ENCODE measurements around the gene RAPGEFL1. TPM values are rescaled to one million over a fixed set of nuclear protein-coding genes. Genes with fewer than 3 reads are reported as not detected.
A peak's percentile ranks its signal among the peaks of the same experiment; 100 is the strongest.

The RAPGEFL1 gene
- total RNA-seq, 2 donors from 2014 or later, result 7.0 to 7.3 TPM

- Histone ChIP-seq H3K4me1 (no peaks in the 10 kb centered on the region), H3K27me3 (no peaks in the 10 kb centered on the region), H3K36me3 (replicated peaks in 1 of 2; ENCODE audit: insufficient read depth in 1 of 2, low read depth in 2 of 2) (peaks cover 10 to 22% of the 10 kb centered on the region in 2 donors), H3K4me3 (no peak overlapping the region), H3K27ac (no peak overlapping the region), H3K9me3 (no peaks in the 10 kb centered on the region)
- intact Hi-C loops (cut with DNase I), result no loop called here
- no peak for DNase-seq
- 75 to 78% methylated on average over 3 of the region's 3 CpGs for WGBS, 2 donors
- ATAC-seq, result peak; percentile 21
- no peak for TF ChIP-seq POLR2A (IDR thresholded peaks at IDR 0.05)
- TF ChIP-seq CTCF (IDR thresholded peaks at IDR 0.05), result no peak
Measured at GRCh38 chr17:40158438-40159013, 18.7 kb upstream of the RAPGEFL1 start.

- no peaks in the 10 kb centered on the region for H3K27me3 ChIP-seq
- intact Hi-C loops (cut with DNase I), result no loop called here
- DNase-seq (no peak), ATAC-seq (no peak)
- no peaks in the 10 kb centered on the region for H3K9me3 ChIP-seq
- TF ChIP-seq CTCF (IDR thresholded peaks at IDR 0.05) (no peak), POLR2A (IDR thresholded peaks at IDR 0.05) (no peak)
- H3K4me1 ChIP-seq, result no peaks in the 10 kb centered on the region
- no peak overlapping the region for H3K27ac ChIP-seq
- H3K36me3 ChIP-seq (replicated peaks in 1 of 2; ENCODE audit: insufficient read depth in 1 of 2, low read depth in 2 of 2), result peaks cover 10 to 27% of the 10 kb centered on the region in 2 donors
- 84 to 95% methylated on average over 6 of the region's 6 CpGs for WGBS, 2 donors
- H3K4me3 ChIP-seq, result no peak overlapping the region
Measured at GRCh38 chr17:40159456-40159855, 17.8 kb upstream of the RAPGEFL1 start.

- no peak for DNase-seq
- Histone ChIP-seq H3K9me3 (no peaks in the 10 kb centered on the region), H3K27me3 (no peaks in the 10 kb centered on the region), H3K27ac (peak overlapping the region in 3 of 4 donors; percentile 13 to 57 (median 55)), H3K4me3 (no peak overlapping the region), H3K36me3 (replicated peaks in 1 of 2; ENCODE audit: insufficient read depth in 1 of 2, low read depth in 2 of 2) (peaks cover 16 to 44% of the 10 kb centered on the region in 2 donors), H3K4me1 (peaks cover 9% of the 10 kb centered on the region)
- no peak for ATAC-seq
- intact Hi-C loops (cut with DNase I), result loop anchor here (10.0 kb wide), 1 partner anchor 153 kb away; the partner anchor contains the start of gene CSF3
- no peak for TF ChIP-seq CTCF (IDR thresholded peaks at IDR 0.05)
- TF ChIP-seq POLR2A (IDR thresholded peaks at IDR 0.05), result no peak
- WGBS, 2 donors, result 81 to 82% methylated on average over 3 of the region's 3 CpGs
Measured at GRCh38 chr17:40167685-40168261, 9.5 kb upstream of the RAPGEFL1 start.

GRCh38 chr17:40168262-40168832 is 8.9 kb upstream of the RAPGEFL1 start:
- Histone ChIP-seq H3K4me3 (no peak overlapping the region), H3K9me3 (no peaks in the 10 kb centered on the region), H3K36me3 (replicated peaks in 1 of 2; ENCODE audit: insufficient read depth in 1 of 2, low read depth in 2 of 2) (peaks cover 15 to 39% of the 10 kb centered on the region in 2 donors), H3K4me1 (peaks cover 9% of the 10 kb centered on the region), H3K27ac (peak overlapping the region in 3 of 4 donors; percentile 13 to 57 (median 55)), H3K27me3 (no peaks in the 10 kb centered on the region)
- ATAC-seq, result peak; percentile 88
- intact Hi-C loops (cut with DNase I), result loop anchor here (10.0 kb wide), 1 partner anchor 154 kb away; the partner anchor contains the start of gene CSF3
- TF ChIP-seq CTCF (IDR thresholded peaks at IDR 0.05) (peak; percentile 57 to 97 (median 95)), POLR2A (IDR thresholded peaks at IDR 0.05) (no peak)
- peak; percentile 35 to 72 (median 66) for DNase-seq
- 30 to 32% methylated on average over 11 of the region's 11 CpGs for WGBS, 2 donors
